Fibroblast of mammary gland (primary cell): ENCODE data around the gene B3GNT5.

Experiments
- DNase-seq: peaks from one replicate; pipeline ENCODE4 v3.0.0-alpha.2; 2010; ENCODE audit warnings: low read depth
- H3K4me3 ChIP-seq: 2 replicates; pipeline ENCODE4 v1.5.1; 2011; ENCODE audit warnings: low read depth, mild to moderate bottlenecking, low read length, moderate library complexity; ENCODE audit not compliant: control insufficient read depth
- TF ChIP-seq, protein P1 (sequence below): conservative IDR thresholded peaks from 2 replicates; pipeline ENCODE4 v1.5.1; 2011; ENCODE audit warnings: low read depth, low read length, inconsistent platforms; ENCODE audit not compliant: control insufficient read depth, insufficient read depth

B3GNT5 gene

DNA sequence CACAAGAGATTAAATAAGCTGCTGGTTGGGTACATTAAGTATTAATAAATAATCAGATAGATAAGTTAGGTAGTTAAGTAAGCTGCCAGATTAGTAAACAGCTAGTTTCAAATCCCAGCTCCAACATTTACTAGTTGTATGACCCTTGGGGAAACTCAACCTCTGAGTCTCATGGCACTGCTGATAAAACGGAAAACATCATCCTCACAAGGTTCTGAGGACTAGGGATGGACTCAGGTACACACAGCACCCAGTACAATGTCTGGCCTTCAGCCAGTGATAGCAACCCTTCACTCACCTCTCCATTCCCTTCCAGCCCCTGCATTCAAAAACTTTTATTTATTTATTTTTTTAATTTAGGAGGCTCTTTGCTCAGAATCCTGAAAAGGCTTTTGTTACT, 32.3 kb downstream of the B3GNT5 start:
- no peak overlapping the region for H3K4me3 ChIP-seq
- no peak for DNase-seq
- TF ChIP-seq, protein P1, sequence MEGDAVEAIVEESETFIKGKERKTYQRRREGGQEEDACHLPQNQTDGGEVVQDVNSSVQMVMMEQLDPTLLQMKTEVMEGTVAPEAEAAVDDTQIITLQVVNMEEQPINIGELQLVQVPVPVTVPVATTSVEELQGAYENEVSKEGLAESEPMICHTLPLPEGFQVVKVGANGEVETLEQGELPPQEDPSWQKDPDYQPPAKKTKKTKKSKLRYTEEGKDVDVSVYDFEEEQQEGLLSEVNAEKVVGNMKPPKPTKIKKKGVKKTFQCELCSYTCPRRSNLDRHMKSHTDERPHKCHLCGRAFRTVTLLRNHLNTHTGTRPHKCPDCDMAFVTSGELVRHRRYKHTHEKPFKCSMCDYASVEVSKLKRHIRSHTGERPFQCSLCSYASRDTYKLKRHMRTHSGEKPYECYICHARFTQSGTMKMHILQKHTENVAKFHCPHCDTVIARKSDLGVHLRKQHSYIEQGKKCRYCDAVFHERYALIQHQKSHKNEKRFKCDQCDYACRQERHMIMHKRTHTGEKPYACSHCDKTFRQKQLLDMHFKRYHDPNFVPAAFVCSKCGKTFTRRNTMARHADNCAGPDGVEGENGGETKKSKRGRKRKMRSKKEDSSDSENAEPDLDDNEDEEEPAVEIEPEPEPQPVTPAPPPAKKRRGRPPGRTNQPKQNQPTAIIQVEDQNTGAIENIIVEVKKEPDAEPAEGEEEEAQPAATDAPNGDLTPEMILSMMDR = no peak

DNA sequence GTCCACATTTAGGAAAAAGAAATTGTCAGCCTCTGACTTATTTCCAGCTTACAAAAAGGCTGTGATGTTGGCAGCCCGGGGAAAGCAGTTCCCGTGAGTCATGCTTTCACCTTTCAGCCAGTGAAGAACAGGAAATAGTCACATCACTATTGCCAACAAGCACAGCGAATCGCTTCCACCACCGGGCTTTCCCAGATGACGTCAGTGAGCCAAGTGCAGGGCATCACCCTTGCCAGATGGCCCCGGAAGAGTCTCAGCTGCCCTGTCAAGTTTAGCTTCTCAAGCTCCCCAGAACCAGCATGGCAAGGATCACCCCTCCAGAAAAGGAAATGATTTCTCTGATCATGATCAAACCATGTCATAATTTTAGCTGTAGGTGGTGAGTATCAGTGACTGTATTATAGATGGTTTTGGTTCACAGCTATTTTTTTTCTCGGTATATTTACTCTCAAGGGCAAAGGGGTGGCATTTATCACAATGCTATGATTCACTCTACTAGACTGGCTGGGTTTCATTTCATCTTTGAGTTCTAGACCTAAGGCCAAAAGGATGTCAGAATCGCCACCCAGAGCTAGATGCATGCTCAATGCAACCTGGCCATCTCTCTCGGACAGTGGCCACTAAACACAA, 32.9 kb downstream of the B3GNT5 start:
- TF ChIP-seq, protein P1 = no peak
- H3K4me3 ChIP-seq = no peak overlapping the region
- peak; percentile 100 for DNase-seq

DNA sequence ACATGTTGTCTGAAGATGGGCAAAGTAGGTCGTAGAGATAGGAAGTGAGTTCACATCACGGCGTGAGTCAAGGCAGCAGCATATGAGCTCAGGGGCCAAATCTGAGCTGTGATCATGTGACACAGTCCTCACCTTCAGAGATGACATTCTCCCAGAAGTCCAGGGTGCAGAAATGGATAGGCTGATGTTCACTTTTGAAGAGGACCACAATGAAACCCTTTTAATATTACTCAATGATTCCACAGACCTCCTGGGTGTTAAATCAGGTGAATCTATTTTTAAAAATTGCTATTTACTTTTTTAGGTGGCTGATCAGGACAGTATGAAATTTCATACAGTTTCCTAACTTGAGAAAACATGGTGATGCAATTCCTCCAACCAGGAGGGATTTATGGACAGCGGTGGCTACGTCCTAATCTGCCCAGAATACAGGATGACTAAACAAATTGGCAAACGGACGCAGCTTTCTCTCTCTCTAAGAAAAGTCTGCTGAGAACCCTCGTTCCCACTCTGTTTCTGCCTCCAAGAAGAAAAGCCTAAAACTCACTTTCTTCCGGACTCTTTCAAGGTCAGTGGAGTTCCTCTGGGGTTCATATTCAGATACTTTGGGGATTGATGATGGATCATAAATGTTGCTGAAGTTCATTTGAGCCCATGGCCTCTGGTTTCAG, 34.4 kb downstream of the B3GNT5 start:
- peak overlapping the region; percentile 50 for H3K4me3 ChIP-seq
- DNase-seq = peak; percentile 99
- TF ChIP-seq, protein P1 = no peak

DNA sequence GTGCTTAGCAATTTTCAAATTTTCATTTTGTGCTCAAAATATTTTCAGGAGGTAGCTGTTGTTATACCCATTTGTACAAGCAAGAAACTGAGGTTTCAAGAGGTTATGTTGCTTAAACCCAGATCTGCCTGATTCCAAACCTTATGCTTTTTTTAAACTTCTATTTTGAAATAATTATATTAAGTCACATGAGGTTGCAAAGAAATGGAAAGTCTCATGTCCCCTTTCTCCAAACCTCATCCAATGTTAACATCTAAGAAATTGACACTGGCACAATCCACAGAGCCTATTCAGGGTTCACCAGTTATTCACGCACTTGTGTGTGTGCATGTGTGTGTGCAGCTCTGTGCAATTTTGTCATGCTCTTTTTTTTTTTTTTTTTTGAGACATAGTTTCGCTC, 35.1 kb downstream of the B3GNT5 start:
- H3K4me3 ChIP-seq = peak overlapping the region; percentile 50
- DNase-seq = no peak
- TF ChIP-seq, protein P1 = no peak

DNA sequence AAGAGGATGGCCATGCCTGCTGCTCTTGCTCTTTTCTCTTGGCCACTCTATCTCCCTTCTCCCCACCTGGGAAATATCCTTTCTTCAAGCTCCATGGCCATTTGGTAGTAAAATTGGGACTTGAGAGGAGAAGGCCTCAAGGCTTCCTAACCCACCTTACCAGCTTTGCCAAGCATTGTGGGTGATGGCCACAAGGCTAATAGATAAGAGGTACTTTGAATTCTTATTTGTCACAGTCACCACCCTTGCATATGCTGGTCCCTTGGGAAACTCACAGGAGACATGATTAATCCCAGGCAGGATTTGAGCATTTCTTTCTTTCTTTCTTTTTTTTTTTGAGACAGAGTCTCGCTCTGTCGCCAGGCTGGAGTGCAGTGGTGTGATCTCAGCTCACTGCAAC, 37.2 kb downstream of the B3GNT5 start:
- no peak for DNase-seq
- TF ChIP-seq, protein P1 = no peak
- H3K4me3 ChIP-seq = no peak overlapping the region

DNA sequence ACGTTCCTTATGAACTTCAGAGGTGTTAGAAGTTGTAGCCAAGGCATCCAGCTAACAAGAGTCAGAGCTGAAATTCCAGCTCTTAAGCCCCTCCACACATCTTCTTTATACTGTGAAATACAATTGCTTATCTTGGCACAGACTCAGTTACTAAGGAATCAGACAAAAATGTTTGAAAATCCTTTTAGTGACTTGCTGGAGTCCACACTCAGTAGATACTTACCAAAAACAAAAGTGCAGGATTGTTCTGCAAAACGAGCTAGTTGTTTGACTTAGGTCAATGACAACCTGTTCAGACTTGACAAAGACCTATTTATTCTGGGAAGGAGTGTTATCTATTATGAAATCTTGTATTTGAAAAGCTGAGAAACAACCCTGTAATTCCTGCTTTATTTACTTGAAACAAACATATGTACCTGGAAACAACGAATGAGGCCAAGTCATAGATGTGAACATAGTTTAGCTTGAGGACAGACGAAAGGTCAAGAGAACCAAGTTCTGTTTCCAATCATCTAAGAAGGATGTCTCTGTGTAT, 38.5 kb downstream of the B3GNT5 start:
- TF ChIP-seq, protein P1 = no peak
- H3K4me3 ChIP-seq = no peak overlapping the region
- DNase-seq = peak; percentile 53
